Measurements from ENCODE around the gene CTU2.

Gene CTU2

GRCh38 chr16:88720396-88720970 lies 14.2 kb downstream of the CTU2 start:
- H3K27me3 ChIP-seq (ENCODE audit: insufficient read depth, poor library complexity, severe bottlenecking) = no peaks in the 10 kb centered on the region
- H3K27ac ChIP-seq (replicated peaks) = no peak overlapping the region
- H3K4me3 ChIP-seq (replicated peaks; ENCODE audit: insufficient read depth, low read length) = no peak overlapping the region
- TF ChIP-seq REST (IDR thresholded peaks at IDR 0.05; ENCODE audit: insufficient replicate concordance, low read depth) (no peak), GABPA (IDR thresholded peaks at IDR 0.05; ENCODE audit: low read depth) (no peak), POLR2AphosphoS5 (IDR thresholded peaks at IDR 0.05; ENCODE audit: low read depth) (no peak; the same call in 1 of the 2 replicates), CTCF (IDR thresholded peaks at IDR 0.05; ENCODE audit: insufficient read depth, low read length) (no peak), SPI1 (IDR thresholded peaks at IDR 0.05; ENCODE audit: borderline replicate concordance, low read depth) (no peak)
- no peak for DNase-seq (ENCODE audit: low read depth in 1 of 2, low spot score in 1 of 2)

GRCh38 chr16:88721236-88721635 lies 14.9 kb downstream of the CTU2 start:
- no peak for DNase-seq (ENCODE audit: low read depth in 1 of 2, low spot score in 1 of 2)
- TF ChIP-seq GABPA (IDR thresholded peaks at IDR 0.05; ENCODE audit: low read depth) = no peak
- TF ChIP-seq CTCF (IDR thresholded peaks at IDR 0.05; ENCODE audit: insufficient read depth, low read length) = no peak
- TF ChIP-seq REST (IDR thresholded peaks at IDR 0.05; ENCODE audit: insufficient replicate concordance, low read depth) = no peak
- TF ChIP-seq POLR2AphosphoS5 (IDR thresholded peaks at IDR 0.05; ENCODE audit: low read depth) = no peak
- no peak for TF ChIP-seq SPI1 (IDR thresholded peaks at IDR 0.05; ENCODE audit: borderline replicate concordance, low read depth)
- no peaks in the 10 kb centered on the region for H3K27me3 ChIP-seq (ENCODE audit: insufficient read depth, poor library complexity, severe bottlenecking)
- H3K27ac ChIP-seq (replicated peaks) = no peak overlapping the region
- H3K4me3 ChIP-seq (replicated peaks; ENCODE audit: insufficient read depth, low read length) = no peak overlapping the region

- Histone ChIP-seq H3K27me3 (ENCODE audit: insufficient read depth, poor library complexity, severe bottlenecking) (no peaks in the 10 kb centered on the region), H3K4me3 (replicated peaks; ENCODE audit: insufficient read depth, low read length) (no peak overlapping the region), H3K27ac (replicated peaks) (no peak overlapping the region)
- no peak for DNase-seq (ENCODE audit: low read depth in 1 of 2, low spot score in 1 of 2)
- TF ChIP-seq CTCF (IDR thresholded peaks at IDR 0.05; ENCODE audit: insufficient read depth, low read length) (no peak), REST (IDR thresholded peaks at IDR 0.05; ENCODE audit: insufficient replicate concordance, low read depth) (no peak)
Measured at GRCh38 chr16:88721815-88722755, 15.8 kb downstream of the CTU2 start.

All from HL-60 (cell line).